Left lung (tissue), 14 donors: ENCODE data around the gene HLA-DPA1. TPM values are rescaled to one million over a fixed set of nuclear protein-coding genes. Genes with fewer than 3 reads are reported as not detected.

Source experiments
- ATAC-seq: fragments of 200-7000 bp; cut with Tn5 transposase; one replicate; pipeline ENCODE4 v1.9.1; 2020; ENCODE audit warnings: moderate library complexity
- DNase-seq, 4 donors: peaks; one replicate each; pipeline ENCODE4 v3.0.0-alpha.2; 2013 to 2020
- H3K27ac ChIP-seq, 2 donors: fragments of 200-600 bp; sonication (generic) in 1 of 2; one replicate each; pipeline versions ENCODE4 v1.5.0 to v1.8.0; 2020 to 2021
- H3K27me3 ChIP-seq, 2 donors: fragments of 200-600 bp; sonication (generic) in 1 of 2; one replicate each; pipeline versions ENCODE4 v1.5.0 to v1.8.0; 2020 to 2021
- H3K36me3 ChIP-seq, 2 donors: fragments of 200-600 bp; sonication (generic) in 1 of 2; one replicate each; pipeline versions ENCODE4 v1.5.0 to v1.8.0; 2020 to 2021
- H3K4me1 ChIP-seq, 2 donors: fragments of 200-600 bp; one replicate each; pipeline ENCODE4 v1.8.0; 2021
- H3K4me3 ChIP-seq, 2 donors: fragments of 200-600 bp; sonication (generic) in 1 of 2; one replicate each; pipeline versions ENCODE4 v1.5.0 to v1.8.0; 2020 to 2021; ENCODE audit warnings: mild to moderate bottlenecking in 1 of 2
- H3K9me3 ChIP-seq, 2 donors: fragments of 200-600 bp; sonication (generic) in 1 of 2; one replicate each; pipeline versions ENCODE4 v1.5.0 to v1.8.0; 2020 to 2021
- CTCF ChIP-seq, 2 donors: fragments of 200-600 bp; sonication (generic) in 1 of 2; IDR thresholded peaks; one replicate each; pipeline versions ENCODE4 v1.5.0 to v1.8.0; 2021; ENCODE audit warnings: antibody characterized with exemption in 2 of 2
- intact Hi-C, 2 donors: fragments of 100-400 bp; cut with DNase I; formaldehyde crosslinking; loops; one replicate each; pipeline versions ENCODE4 v1.11.2 to v1.14.2; 2022
- long read RNA-seq, 12 donors: library from polyadenylated mRNA in 2 of 12; unstranded in 2 of 12; transcript quantifications; one replicate each; pipeline ENCODE4 v2.0.0 and lab custom pipeline, GENCODE V29; 2019 to 2026
- polyA plus RNA-seq, 6 donors: library from polyadenylated mRNA; unstranded; fragments of 120-200 nt; gene quantifications; one replicate each; pipeline ENCODE4 v1.2.1, GENCODE V29; 2013; ENCODE audit not compliant: insufficient read length in 6 of 6
- total RNA-seq, 2 donors: library from RNA; stranded (reverse); fragmentation: NEBNext Ultra II Directional; extraction: Animal tissue kit (Norgen Biotek cat#: 25700); gene quantifications; one replicate each; pipeline ENCODE4 v1.2.1, GENCODE V29; 2021
- donor health status: DM: no; HTN: yes; CAD: no.
- donor health status: DM: no; HTN: no; CAD: no.

The HLA-DPA1 gene
- total RNA-seq (100 to 1,000 TPM; 354 to 476 TPM), polyA plus RNA-seq (10 to 100 TPM; 14.9 to 46.7 (median 32.0) TPM)
- long read RNA-seq, donor 1, full-length matches to known transcripts, result 2 of 164 reads
- long read RNA-seq, donor 1, partial matches to known transcripts, result 162 of 164 reads
- long read RNA-seq, donor 1, other reads (novel, unspliced or antisense), result 0 of 164 reads
- long read RNA-seq, donor 2, partial matches to known transcripts, result 9 of 10 reads
- long read RNA-seq, donor 2, other reads (novel, unspliced or antisense), result 0 of 10 reads
- long read RNA-seq, donor 3, partial matches to known transcripts, result 5 of 6 reads
- long read RNA-seq, donor 3, other reads (novel, unspliced or antisense), result 0 of 6 reads
- long read RNA-seq, donor 4, partial matches to known transcripts, result 609 of 630 reads
- long read RNA-seq, donor 4, other reads (novel, unspliced or antisense), result 20 of 630 reads
- long read RNA-seq, donor 5, full-length matches to known transcripts, result 2 of 55 reads
- long read RNA-seq, donor 5, partial matches to known transcripts, result 53 of 55 reads
- long read RNA-seq, donor 5, other reads (novel, unspliced or antisense), result 0 of 55 reads
- long read RNA-seq, donor 6, partial matches to known transcripts, result 28 of 29 reads
- long read RNA-seq, donor 6, other reads (novel, unspliced or antisense), result 0 of 29 reads
- long read RNA-seq, donor 7, partial matches to known transcripts, result 5 of 5 reads
- long read RNA-seq, donor 7, other reads (novel, unspliced or antisense), result 0 of 5 reads
- long read RNA-seq, donor 8, partial matches to known transcripts, result 5 of 5 reads
- long read RNA-seq, donor 8, other reads (novel, unspliced or antisense), result 0 of 5 reads
- long read RNA-seq, donor 9, result 0 reads
- long read RNA-seq, donor 10, transcript HLA-DPA1-242 (6 exons, 1,704 nt), result major isoform, 9 of 644 reads
- long read RNA-seq, donor 10, partial matches to known transcripts, result 607 of 644 reads
- long read RNA-seq, donor 10, other reads (novel, unspliced or antisense), result 28 of 644 reads
- long read RNA-seq, donor 11, full-length matches to known transcripts, result 1 of 9 reads
- long read RNA-seq, donor 11, partial matches to known transcripts, result 8 of 9 reads
- long read RNA-seq, donor 11, other reads (novel, unspliced or antisense), result 0 of 9 reads
- long read RNA-seq, donor 12, partial matches to known transcripts, result 21 of 21 reads
- long read RNA-seq, donor 12, other reads (novel, unspliced or antisense), result 0 of 21 reads

GRCh38 chr6:33073431-33073871 is at the start of gene HLA-DPA1:
Gene HLA-DPA1, minus strand, starts transcription at chr6:33073649.
- TF ChIP-seq CTCF (IDR thresholded peaks at IDR 0.05), result no peak
- no peaks in the 10 kb centered on the region for H3K9me3 ChIP-seq
- H3K36me3 ChIP-seq, result peaks cover 0 to 12% of the 10 kb centered on the region in 2 donors
- H3K27ac ChIP-seq, result peak within 1 kb of the TSS; percentile 26 to 37
- no peaks in the 10 kb centered on the region for H3K27me3 ChIP-seq
- ATAC-seq (peak; percentile 90), DNase-seq (peak in 1 of 4 donors; percentile 69)
- H3K4me1 ChIP-seq, result peaks cover 0 to 52% of the 10 kb centered on the region in 2 donors
- H3K4me3 ChIP-seq, result peak within 1 kb of the TSS; percentile 30 to 55
- intact Hi-C loops, result no loop called here

- no peaks in the 10 kb centered on the region for H3K36me3 ChIP-seq
- no peak for TF ChIP-seq CTCF (IDR thresholded peaks at IDR 0.05)
- H3K27ac ChIP-seq, result no peak overlapping the region
- DNase-seq, result no peak
- peaks cover 0 to 16% of the 10 kb centered on the region in 2 donors for H3K9me3 ChIP-seq
- intact Hi-C loops, result no loop called here
- H3K4me1 ChIP-seq, result no peaks in the 10 kb centered on the region
- no peak overlapping the region for H3K4me3 ChIP-seq
- peaks cover 4 to 19% of the 10 kb centered on the region in 2 donors for H3K27me3 ChIP-seq
- no peak for ATAC-seq
Observed at GRCh38 chr6:33123181-33123580, 49.7 kb upstream of the HLA-DPA1 start.

GRCh38 chr6:33120001-33120400 is 46.6 kb upstream of the HLA-DPA1 start:
- peaks cover 0 to 6% of the 10 kb centered on the region in 2 donors for H3K4me1 ChIP-seq
- DNase-seq, result no peak
- intact Hi-C loops, result no loop called here

GRCh38 chr6:33118525-33119123 is 45.2 kb upstream of the HLA-DPA1 start:
- Histone ChIP-seq H3K27me3 (peaks cover 24 to 53% of the 10 kb centered on the region in 2 donors), H3K9me3 (peaks cover 0 to 6% of the 10 kb centered on the region in 2 donors), H3K4me3 (no peak overlapping the region), H3K4me1 (peaks cover 0 to 10% of the 10 kb centered on the region in 2 donors), H3K27ac (no peak overlapping the region), H3K36me3 (no peaks in the 10 kb centered on the region)
- DNase-seq (peak in 1 of 4 donors; percentile 54), ATAC-seq (peak; percentile 71)
- intact Hi-C loops, result loop anchor here in 1 of 2 donors (10.0 kb wide), 1 partner anchor 126 kb away; no protein-coding TSS in a partner anchor
- peak; percentile 87 to 90 for TF ChIP-seq CTCF (IDR thresholded peaks at IDR 0.05)

More at GRCh38 chr6:33120001-33120400, 46.6 kb upstream of the HLA-DPA1 start:
- peaks cover 24 to 42% of the 10 kb centered on the region in 2 donors for H3K27me3 ChIP-seq
- TF ChIP-seq CTCF (IDR thresholded peaks at IDR 0.05), result no peak
- peaks cover 0 to 16% of the 10 kb centered on the region in 2 donors for H3K9me3 ChIP-seq
- H3K36me3 ChIP-seq, result no peaks in the 10 kb centered on the region
- no peak overlapping the region for H3K27ac ChIP-seq
- ATAC-seq, result no peak
- H3K4me3 ChIP-seq, result no peak overlapping the region
